Left ventricle myocardium inferior (tissue), 1 donor: ENCODE data around the gene NRF1. TPM values are rescaled to one million over a fixed set of nuclear protein-coding genes. Genes with fewer than 3 reads are reported as not detected.

Experiments
- DNase-seq: peaks from one replicate; pipeline ENCODE4 v3.0.0-alpha.2; 2020
- H3K27ac ChIP-seq: fragments of 200-600 bp; replicated peaks from 2 replicates; pipeline ENCODE4 v1.8.0; 2021
- H3K27me3 ChIP-seq: fragments of 200-600 bp; 2 replicates; pipeline ENCODE4 v1.8.0; 2021; ENCODE audit warnings: low read depth
- H3K36me3 ChIP-seq: fragments of 200-600 bp; 2 replicates; pipeline ENCODE4 v1.8.0; 2021
- H3K4me1 ChIP-seq: fragments of 200-600 bp; 2 replicates; pipeline ENCODE4 v1.8.0; 2021
- H3K4me3 ChIP-seq: fragments of 200-600 bp; 2 replicates; pipeline ENCODE4 v1.8.0; 2021; ENCODE audit warnings: mild to moderate bottlenecking, moderate library complexity
- H3K9me3 ChIP-seq: fragments of 200-600 bp; replicated peaks from 2 replicates; pipeline ENCODE4 v1.8.0; 2021
- CTCF ChIP-seq: fragments of 200-600 bp; IDR thresholded peaks from 2 replicates; pipeline ENCODE4 v1.8.0; 2021; ENCODE audit warnings: antibody characterized with exemption, mild to moderate bottlenecking, borderline replicate concordance
- intact Hi-C: fragments of 100-400 bp; cut with micrococcal nuclease; formaldehyde crosslinking; loops from one replicate; pipeline ENCODE4 v1.11.0; 2022
- total RNA-seq: library from RNA; stranded (reverse); fragmentation: NEBNext Ultra II Directional; extraction: Animal tissue kit (Norgen Biotek cat#: 25700); gene quantifications from one replicate; pipeline ENCODE4 v1.2.1, GENCODE V29; 2021
- donor health status: DM: no; HTN: yes; CAD: no; lungs with severe emphysema.

Gene NRF1
- total RNA-seq, 1 donor from 2014 or later: 9.6 TPM

GRCh38 chr7:129752760-129753159, 141.2 kb downstream of the NRF1 start:
- Histone ChIP-seq H3K4me3 (no peak overlapping the region), H3K27me3 (no peaks in the 10 kb centered on the region), H3K36me3 (peaks cover 34% of the 10 kb centered on the region), H3K4me1 (no peaks in the 10 kb centered on the region), H3K27ac (no peak overlapping the region), H3K9me3 (no peaks in the 10 kb centered on the region)
- intact Hi-C loops: no loop called here
- no peak for DNase-seq
- TF ChIP-seq CTCF: no peak

- DNase-seq: no peak
- no peak for TF ChIP-seq CTCF
- intact Hi-C loops: no loop called here
- Histone ChIP-seq H3K27ac (no peak overlapping the region), H3K27me3 (no peaks in the 10 kb centered on the region), H3K4me3 (no peak overlapping the region), H3K36me3 (peaks cover 31% of the 10 kb centered on the region), H3K4me1 (no peaks in the 10 kb centered on the region), H3K9me3 (no peaks in the 10 kb centered on the region)
These were observed 142.9 kb downstream of the NRF1 start for GRCh38 chr7:129754406-129754805.

- H3K27me3 ChIP-seq: no peaks in the 10 kb centered on the region
- intact Hi-C loops: no loop called here
- H3K27ac ChIP-seq: no peak overlapping the region
- H3K36me3 ChIP-seq: peaks cover 26% of the 10 kb centered on the region
- no peak for TF ChIP-seq CTCF
- H3K4me1 ChIP-seq: no peaks in the 10 kb centered on the region
- no peak overlapping the region for H3K4me3 ChIP-seq
- no peaks in the 10 kb centered on the region for H3K9me3 ChIP-seq
- no peak for DNase-seq
These were observed 146.5 kb downstream of the NRF1 start for GRCh38 chr7:129757991-129758390.

GRCh38 chr7:129762387-129762969, 151.0 kb downstream of the NRF1 start:
- intact Hi-C loops: no loop called here
- TF ChIP-seq CTCF: no peak
- H3K27ac ChIP-seq: no peak overlapping the region
- DNase-seq: no peak
- no peaks in the 10 kb centered on the region for H3K4me1 ChIP-seq
- H3K27me3 ChIP-seq: no peaks in the 10 kb centered on the region
- H3K36me3 ChIP-seq: no peaks in the 10 kb centered on the region
- H3K4me3 ChIP-seq: no peak overlapping the region
- no peaks in the 10 kb centered on the region for H3K9me3 ChIP-seq

- intact Hi-C loops: no loop called here
- Histone ChIP-seq H3K27ac (no peak overlapping the region), H3K27me3 (no peaks in the 10 kb centered on the region), H3K9me3 (no peaks in the 10 kb centered on the region), H3K4me3 (no peak overlapping the region), H3K36me3 (no peaks in the 10 kb centered on the region), H3K4me1 (no peaks in the 10 kb centered on the region)
- no peak for TF ChIP-seq CTCF
- DNase-seq: no peak
These were observed 152.9 kb downstream of the NRF1 start for GRCh38 chr7:129764247-129765084.
